Measurements from ENCODE around the gene SLC22A5. TPM values are rescaled to one million over a fixed set of nuclear protein-coding genes. Genes with fewer than 3 reads are reported as not detected.
A peak's percentile ranks its signal among the peaks of the same experiment; 100 is the strongest.

The SLC22A5 gene
- total and polyA plus RNA-seq, 2 donors (not counting 1 experiment from before 2014, with no cell fraction given) = 5.7 to 12.9 TPM

GRCh38 chr5:132436936-132437335, 67.4 kb downstream of the SLC22A5 start:
- peak overlapping the region; percentile 83 for H3K27ac Mint-ChIP-seq
- H3K9ac ChIP-seq (ENCODE audit: low read length) = no peak overlapping the region

More at GRCh38 chr5:132436936-132437335, 67.4 kb downstream of the SLC22A5 start:
- Mint-ChIP-seq H3K4me3 (peak overlapping the region; percentile 55), H3K27me3 (no peaks in the 10 kb centered on the region), H3K4me1 (peaks cover 68% of the 10 kb centered on the region), H3K9me3 (ENCODE audit: insufficient read depth) (no peaks in the 10 kb centered on the region)
- Histone ChIP-seq H2AFZ (ENCODE audit: insufficient read depth, low read depth, low read length, poor library complexity, severe bottlenecking) (no peak overlapping the region), H3K4me1 (ENCODE audit: control insufficient read depth in 2 of 2, insufficient read depth in 2 of 2, low read length in 2 of 2) (peaks cover 30 to 48% of the 10 kb centered on the region in 2 donors), H3K4me2 (replicated peaks; ENCODE audit: low read depth, low read length, poor library complexity, severe bottlenecking) (peak overlapping the region; percentile 54), H3K79me2 (ENCODE audit: control insufficient read depth, insufficient read depth, low read length) (peaks cover 98% of the 10 kb centered on the region), H3K27ac (ENCODE audit: low read length in 2 of 2) (peak overlapping the region in 1 of 2 donors; percentile 65), H4K20me1 (ENCODE audit: control insufficient read depth, insufficient read depth, low read length, poor library complexity, severe bottlenecking) (peaks cover 60% of the 10 kb centered on the region), H3K36me3 (replicated peaks in 1 of 2; ENCODE audit: control extremely low read depth in 1 of 2, control insufficient read depth in 1 of 2, extremely low read depth in 1 of 2, insufficient read depth in 2 of 2, low read length in 1 of 2) (peaks cover 0 to 36% of the 10 kb centered on the region in 2 experiments), H3K4me3 (ENCODE audit: control extremely low read depth in 1 of 5, extremely low read depth in 1 of 5, insufficient read depth in 1 of 5, low read depth in 2 of 5, low read length in 4 of 5) (no peak overlapping the region), H3K27me3 (replicated peaks in 1 of 4; ENCODE audit: control extremely low read depth in 1 of 4, control insufficient read depth in 3 of 4, insufficient read depth in 4 of 4, low read length in 3 of 4) (no peaks in the 10 kb centered on the region), H3K9me3 (ENCODE audit: control extremely low read depth in 1 of 3, control insufficient read depth in 2 of 3, insufficient read depth in 1 of 3, low read length in 2 of 3) (no peaks in the 10 kb centered on the region)
- WGBS (ENCODE audit: insufficient coverage) = 100% methylated on average over 1 of the region's 3 CpGs
- intact Hi-C loops (cut with micrococcal nuclease) = loop anchor here (1.0 to 2.0 kb wide), 2 partner anchors 10 to 20 kb away; no protein-coding TSS in a partner anchor
- DNase-seq (no peak), ATAC-seq (ENCODE audit: low read depth) (no peak)
- TF ChIP-seq EZH2 (IDR thresholded peaks at IDR 0.05; ENCODE audit: borderline replicate concordance, insufficient read depth, low read depth, low read length, poor library complexity, severe bottlenecking) (no peak), CTCF (IDR thresholded peaks at IDR 0.05) (no peak)
- ChIA-PET POLR2A (interaction anchor here (0.6 to 1.7 kb wide), 7 partner anchors 11 to 53 kb away, joined by 3 to 5 read pairs (median 4); partner anchors contain the start of gene IRF1), CTCF (interaction anchor here (5.6 kb wide), 1 partner anchor 10 kb away, joined by 43 read pairs; no protein-coding TSS in a partner anchor)
